ENCODE data around the gene PTPN6.

- TF ChIP-seq, protein P1, sequence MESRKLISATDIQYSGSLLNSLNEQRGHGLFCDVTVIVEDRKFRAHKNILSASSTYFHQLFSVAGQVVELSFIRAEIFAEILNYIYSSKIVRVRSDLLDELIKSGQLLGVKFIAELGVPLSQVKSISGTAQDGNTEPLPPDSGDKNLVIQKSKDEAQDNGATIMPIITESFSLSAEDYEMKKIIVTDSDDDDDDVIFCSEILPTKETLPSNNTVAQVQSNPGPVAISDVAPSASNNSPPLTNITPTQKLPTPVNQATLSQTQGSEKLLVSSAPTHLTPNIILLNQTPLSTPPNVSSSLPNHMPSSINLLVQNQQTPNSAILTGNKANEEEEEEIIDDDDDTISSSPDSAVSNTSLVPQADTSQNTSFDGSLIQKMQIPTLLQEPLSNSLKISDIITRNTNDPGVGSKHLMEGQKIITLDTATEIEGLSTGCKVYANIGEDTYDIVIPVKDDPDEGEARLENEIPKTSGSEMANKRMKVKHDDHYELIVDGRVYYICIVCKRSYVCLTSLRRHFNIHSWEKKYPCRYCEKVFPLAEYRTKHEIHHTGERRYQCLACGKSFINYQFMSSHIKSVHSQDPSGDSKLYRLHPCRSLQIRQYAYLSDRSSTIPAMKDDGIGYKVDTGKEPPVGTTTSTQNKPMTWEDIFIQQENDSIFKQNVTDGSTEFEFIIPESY (IDR thresholded peaks at IDR 0.05; ENCODE audit: extremely low read depth, insufficient replicate concordance, low read length): no peak
- TF ChIP-seq POLR2A (IDR thresholded peaks at IDR 0.05; ENCODE audit: borderline replicate concordance, extremely low read depth, insufficient read depth, insufficient read length): no peak
- TF ChIP-seq, protein P2, sequence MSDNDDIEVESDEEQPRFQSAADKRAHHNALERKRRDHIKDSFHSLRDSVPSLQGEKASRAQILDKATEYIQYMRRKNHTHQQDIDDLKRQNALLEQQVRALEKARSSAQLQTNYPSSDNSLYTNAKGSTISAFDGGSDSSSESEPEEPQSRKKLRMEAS (IDR thresholded peaks at IDR 0.05): no peak
- TF ChIP-seq SRF (IDR thresholded peaks at IDR 0.05; ENCODE audit: low read depth): no peak
- TF ChIP-seq, protein P3, sequence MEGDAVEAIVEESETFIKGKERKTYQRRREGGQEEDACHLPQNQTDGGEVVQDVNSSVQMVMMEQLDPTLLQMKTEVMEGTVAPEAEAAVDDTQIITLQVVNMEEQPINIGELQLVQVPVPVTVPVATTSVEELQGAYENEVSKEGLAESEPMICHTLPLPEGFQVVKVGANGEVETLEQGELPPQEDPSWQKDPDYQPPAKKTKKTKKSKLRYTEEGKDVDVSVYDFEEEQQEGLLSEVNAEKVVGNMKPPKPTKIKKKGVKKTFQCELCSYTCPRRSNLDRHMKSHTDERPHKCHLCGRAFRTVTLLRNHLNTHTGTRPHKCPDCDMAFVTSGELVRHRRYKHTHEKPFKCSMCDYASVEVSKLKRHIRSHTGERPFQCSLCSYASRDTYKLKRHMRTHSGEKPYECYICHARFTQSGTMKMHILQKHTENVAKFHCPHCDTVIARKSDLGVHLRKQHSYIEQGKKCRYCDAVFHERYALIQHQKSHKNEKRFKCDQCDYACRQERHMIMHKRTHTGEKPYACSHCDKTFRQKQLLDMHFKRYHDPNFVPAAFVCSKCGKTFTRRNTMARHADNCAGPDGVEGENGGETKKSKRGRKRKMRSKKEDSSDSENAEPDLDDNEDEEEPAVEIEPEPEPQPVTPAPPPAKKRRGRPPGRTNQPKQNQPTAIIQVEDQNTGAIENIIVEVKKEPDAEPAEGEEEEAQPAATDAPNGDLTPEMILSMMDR (IDR thresholded peaks at IDR 0.05 in 2 of 3, conservative IDR thresholded peaks at IDR 0.05 in 1 of 3; ENCODE audit: borderline replicate concordance in 1 of 3, insufficient read depth in 1 of 3, low read depth in 2 of 3, low read length in 2 of 3): no peak
- no peak for TF ChIP-seq FOSL1 (IDR thresholded peaks at IDR 0.05; ENCODE audit: low read depth)
- no peak for TF ChIP-seq CEBPB (IDR thresholded peaks at IDR 0.05; ENCODE audit: low read depth)
- no peak for TF ChIP-seq EZH2phosphoT487 (IDR thresholded peaks at IDR 0.05; ENCODE audit: borderline replicate concordance)
- no peak for TF ChIP-seq ELF1 (IDR thresholded peaks at IDR 0.05; ENCODE audit: borderline replicate concordance, low read depth)
- TF ChIP-seq POLR2AphosphoS5 (IDR thresholded peaks at IDR 0.05; ENCODE audit: low read depth, low read length): no peak
- TF ChIP-seq ZNF274 (IDR thresholded peaks at IDR 0.05; ENCODE audit: low read depth, low read length): no peak
- no peak for TF ChIP-seq EZH2 (IDR thresholded peaks at IDR 0.05)
- no peak for TF ChIP-seq RAD21 (IDR thresholded peaks at IDR 0.05; ENCODE audit: low read depth)
These were observed 41.6 kb upstream of the PTPN6 start for GRCh38 chr12:6909421-6910145.

All from HCT116 (cell line).